ENCODE results near the gene AKAP8L. TPM values are rescaled to one million over a fixed set of nuclear protein-coding genes. Genes with fewer than 3 reads are reported as not detected.
A peak's percentile ranks its signal among the peaks of the same experiment; 100 is the strongest.

Gene AKAP8L
- total RNA-seq, 1 experiment from 2014 or later: 231 TPM

DNA sequence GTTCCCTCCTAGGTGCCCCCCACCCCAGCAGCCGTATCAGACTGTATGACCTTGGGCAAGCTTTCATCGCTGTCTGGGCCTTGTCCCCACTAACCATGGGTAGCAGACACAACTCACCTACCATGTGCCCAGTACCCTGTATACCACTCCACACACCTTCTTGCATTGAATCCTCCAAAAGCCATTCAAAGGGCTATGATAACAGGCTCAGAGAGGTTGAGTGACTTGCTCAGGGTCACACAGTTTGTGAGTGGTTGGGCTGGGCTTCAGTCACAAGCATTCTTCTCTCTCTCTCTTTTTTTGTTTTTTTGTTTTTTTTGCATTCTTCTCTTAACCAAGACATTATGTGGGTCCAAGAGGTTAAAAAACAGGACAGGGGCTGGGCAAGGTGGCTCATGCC lies 42.9 kb upstream of the AKAP8L start:
- no peak overlapping the region for H3K4me3 Mint-ChIP-seq
- peaks cover 9% of the 10 kb centered on the region for H3K4me1 Mint-ChIP-seq
- no peak for DNase-seq (ENCODE audit: low spot score)
- no peak for TF ChIP-seq ZNF263 (CRISPR knock-in tag; IDR thresholded peaks at IDR 0.05; ENCODE audit: low read depth)
- ChIA-PET CTCF (no interaction called here), POLR2A (interaction anchor here (0.6 kb wide), 1 partner anchor 1423 kb away, joined by 3 read pairs; no protein-coding TSS in a partner anchor)
- no peaks in the 10 kb centered on the region for H3K36me3 Mint-ChIP-seq
- no peak for ATAC-seq
- H3K9me3 Mint-ChIP-seq: no peaks in the 10 kb centered on the region
- no peak overlapping the region for H3K27ac Mint-ChIP-seq
- H3K27me3 Mint-ChIP-seq (ENCODE audit: low read depth): peaks cover 62% of the 10 kb centered on the region

DNA sequence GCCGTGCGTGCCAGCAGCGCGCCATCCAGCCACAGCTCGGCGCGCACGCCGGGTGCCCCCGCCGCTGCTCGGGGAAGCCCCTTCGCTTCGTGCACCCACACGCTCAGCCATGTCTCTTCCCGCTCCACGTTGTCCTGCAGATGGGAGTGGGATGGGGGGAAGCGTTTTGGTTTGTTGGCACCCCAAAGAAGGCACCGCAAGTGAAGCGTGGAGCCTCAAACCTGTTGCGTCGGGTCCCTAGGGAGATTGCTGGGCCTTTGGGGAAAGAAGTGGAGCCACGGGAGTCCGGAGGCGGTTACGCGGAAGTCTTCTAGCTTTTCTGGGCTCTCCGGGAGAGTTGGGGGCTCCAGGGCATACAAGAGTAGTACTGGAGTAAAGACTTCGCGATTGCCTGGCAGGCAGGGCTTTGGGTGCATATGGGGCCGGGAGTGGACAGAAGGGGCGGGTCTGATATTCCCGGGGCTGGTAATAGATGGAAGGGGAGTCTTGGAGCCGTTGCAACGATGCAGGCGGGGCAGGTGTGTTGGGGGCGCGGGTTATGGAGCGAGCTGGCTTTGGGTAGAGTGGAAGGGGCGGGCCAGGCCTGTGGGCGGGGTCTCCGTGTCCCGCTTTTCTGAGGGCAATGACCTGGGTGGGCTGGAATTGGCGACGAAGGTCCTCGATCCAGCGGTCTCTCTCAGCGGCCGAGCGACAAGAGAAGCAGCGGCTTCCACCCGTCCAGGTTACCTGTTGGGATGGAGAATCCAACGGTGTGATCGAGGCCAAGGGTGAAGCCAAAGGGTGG lies 39.1 kb upstream of the AKAP8L start:
- Mint-ChIP-seq H3K27me3 (ENCODE audit: low read depth) (peaks cover 92% of the 10 kb centered on the region), H3K27ac (no peak overlapping the region), H3K9me3 (no peaks in the 10 kb centered on the region), H3K4me3 (peak overlapping the region; percentile 56), H3K36me3 (no peaks in the 10 kb centered on the region), H3K4me1 (peaks cover 19% of the 10 kb centered on the region)
- ChIA-PET POLR2A (interaction anchor here (0.5 to 2.1 kb wide), 3 partner anchors 10 to 39 kb away, joined by 3 to 11 read pairs (median 3); partner anchors contain the start of gene AKAP8L), CTCF (interaction anchor here (1.0 to 4.1 kb wide), 10 partner anchors 12 to 206 kb away, joined by 3 to 46 read pairs (median 5); partner anchors contain the start of genes AKAP8L and PGLYRP2)
- DNase-seq (ENCODE audit: low spot score) (no peak), ATAC-seq (no peak)
- TF ChIP-seq ARID4B (CRISPR knock-in tag; IDR thresholded peaks at IDR 0.05; ENCODE audit: borderline replicate concordance): no peak
- TF ChIP-seq AFF4 (CRISPR knock-in tag; IDR thresholded peaks at IDR 0.05; ENCODE audit: borderline replicate concordance): no peak
- TF ChIP-seq SMAD4 (CRISPR knock-in tag; IDR thresholded peaks at IDR 0.05): no peak
- no peak for TF ChIP-seq FOXK1 (CRISPR knock-in tag; IDR thresholded peaks at IDR 0.05)
- no peak for TF ChIP-seq NR3C1 (CRISPR knock-in tag; conservative IDR thresholded peaks at IDR 0.05; ENCODE audit: low read depth)
- TF ChIP-seq PRDM15 (CRISPR knock-in tag; IDR thresholded peaks at IDR 0.05): no peak
- no peak for TF ChIP-seq MYBL2 (CRISPR knock-in tag; IDR thresholded peaks at IDR 0.05)
- no peak for TF ChIP-seq NFE2L1 (CRISPR knock-in tag; IDR thresholded peaks at IDR 0.05)
- TF ChIP-seq FOXP4 (CRISPR knock-in tag; IDR thresholded peaks at IDR 0.05): no peak
- TF ChIP-seq ETV6 (CRISPR knock-in tag; IDR thresholded peaks at IDR 0.05): no peak
- TF ChIP-seq, protein P1, sequence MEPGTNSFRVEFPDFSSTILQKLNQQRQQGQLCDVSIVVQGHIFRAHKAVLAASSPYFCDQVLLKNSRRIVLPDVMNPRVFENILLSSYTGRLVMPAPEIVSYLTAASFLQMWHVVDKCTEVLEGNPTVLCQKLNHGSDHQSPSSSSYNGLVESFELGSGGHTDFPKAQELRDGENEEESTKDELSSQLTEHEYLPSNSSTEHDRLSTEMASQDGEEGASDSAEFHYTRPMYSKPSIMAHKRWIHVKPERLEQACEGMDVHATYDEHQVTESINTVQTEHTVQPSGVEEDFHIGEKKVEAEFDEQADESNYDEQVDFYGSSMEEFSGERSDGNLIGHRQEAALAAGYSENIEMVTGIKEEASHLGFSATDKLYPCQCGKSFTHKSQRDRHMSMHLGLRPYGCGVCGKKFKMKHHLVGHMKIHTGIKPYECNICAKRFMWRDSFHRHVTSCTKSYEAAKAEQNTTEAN (CRISPR knock-in tag; IDR thresholded peaks at IDR 0.05): no peak
